ENCODE data around the gene GPR157. TPM values are rescaled to one million over a fixed set of nuclear protein-coding genes. Genes with fewer than 3 reads are reported as not detected.
"Not testable (repeated sequence)": the region's sequence is repeated elsewhere in the genome, so short reads cannot be mapped to it uniquely, and the experiment has no call there.

GPR157 gene
- total and polyA plus RNA-seq, 2 experiments from 2014 or later, result 0.81 to 3.9 TPM

DNA sequence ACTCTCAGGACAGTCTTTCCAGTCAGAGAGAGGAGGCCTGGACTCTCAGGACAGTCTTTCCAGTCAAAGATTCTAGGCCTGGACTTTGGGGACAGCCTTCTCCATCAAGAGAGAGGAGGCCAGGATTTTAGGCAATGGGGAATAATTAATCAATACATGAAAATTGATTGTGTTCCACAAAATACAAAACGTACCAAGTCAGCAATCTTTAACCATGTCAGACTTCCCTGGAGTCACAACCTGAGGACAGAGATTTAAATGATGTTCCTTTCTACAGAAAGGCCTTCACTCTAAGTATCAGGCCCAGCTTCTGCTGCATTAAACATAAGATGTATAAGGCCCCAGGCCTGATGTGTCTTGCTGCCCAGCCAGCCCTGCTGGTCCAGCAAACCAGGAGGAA is 27.0 kb upstream of the GPR157 start:
- no peak overlapping the region for H3K27ac Mint-ChIP-seq
- H3K9me3 Mint-ChIP-seq, result no peaks in the 10 kb centered on the region
- Histone ChIP-seq H3K27ac (ENCODE audit: low read depth) (no peak overlapping the region), H3K36me3 (ENCODE audit: insufficient read depth) (no peaks in the 10 kb centered on the region), H3K27me3 (ENCODE audit: insufficient read depth) (no peaks in the 10 kb centered on the region), H3K9me2 (ENCODE audit: insufficient read depth) (no peaks in the 10 kb centered on the region), H3K4me3 (no peak overlapping the region), H3K4me2 (no peak overlapping the region), H3K4me1 (ENCODE audit: insufficient read depth) (no peaks in the 10 kb centered on the region), H2AFZ (no peak overlapping the region), H3F3A (replicated peaks; ENCODE audit: low read depth) (no peaks in the 10 kb centered on the region), H4K20me1 (replicated peaks; ENCODE audit: insufficient read depth) (peaks cover 22% of the 10 kb centered on the region), H3K79me2 (replicated peaks; ENCODE audit: insufficient read depth) (peaks cover 66% of the 10 kb centered on the region)
- DNase-seq (ENCODE audit: low spot score) (no peak), ATAC-seq (no peak)
- H3K4me3 Mint-ChIP-seq, result no peak overlapping the region
- no peak for TF ChIP-seq CREB1 (CRISPR knock-in tag; IDR thresholded peaks at IDR 0.05; ENCODE audit: low read depth)
- no peak for TF ChIP-seq NANOG (IDR thresholded peaks at IDR 0.05; ENCODE audit: borderline replicate concordance)
- no peak for TF ChIP-seq EZH2phosphoT487 (IDR thresholded peaks at IDR 0.05; ENCODE audit: unreplicated experiment)
- no peak for TF ChIP-seq STAT1 (IDR thresholded peaks at IDR 0.05; ENCODE audit: unreplicated experiment)
- no peak for TF ChIP-seq EZH2 (IDR thresholded peaks at IDR 0.05; ENCODE audit: low read depth, unreplicated experiment)
- TF ChIP-seq, protein P1, sequence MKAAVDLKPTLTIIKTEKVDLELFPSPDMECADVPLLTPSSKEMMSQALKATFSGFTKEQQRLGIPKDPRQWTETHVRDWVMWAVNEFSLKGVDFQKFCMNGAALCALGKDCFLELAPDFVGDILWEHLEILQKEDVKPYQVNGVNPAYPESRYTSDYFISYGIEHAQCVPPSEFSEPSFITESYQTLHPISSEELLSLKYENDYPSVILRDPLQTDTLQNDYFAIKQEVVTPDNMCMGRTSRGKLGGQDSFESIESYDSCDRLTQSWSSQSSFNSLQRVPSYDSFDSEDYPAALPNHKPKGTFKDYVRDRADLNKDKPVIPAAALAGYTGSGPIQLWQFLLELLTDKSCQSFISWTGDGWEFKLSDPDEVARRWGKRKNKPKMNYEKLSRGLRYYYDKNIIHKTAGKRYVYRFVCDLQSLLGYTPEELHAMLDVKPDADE (IDR thresholded peaks at IDR 0.05), result no peak
- no peak for TF ChIP-seq JUNB (IDR thresholded peaks at IDR 0.05; ENCODE audit: unreplicated experiment)
- TF ChIP-seq, protein P2, sequence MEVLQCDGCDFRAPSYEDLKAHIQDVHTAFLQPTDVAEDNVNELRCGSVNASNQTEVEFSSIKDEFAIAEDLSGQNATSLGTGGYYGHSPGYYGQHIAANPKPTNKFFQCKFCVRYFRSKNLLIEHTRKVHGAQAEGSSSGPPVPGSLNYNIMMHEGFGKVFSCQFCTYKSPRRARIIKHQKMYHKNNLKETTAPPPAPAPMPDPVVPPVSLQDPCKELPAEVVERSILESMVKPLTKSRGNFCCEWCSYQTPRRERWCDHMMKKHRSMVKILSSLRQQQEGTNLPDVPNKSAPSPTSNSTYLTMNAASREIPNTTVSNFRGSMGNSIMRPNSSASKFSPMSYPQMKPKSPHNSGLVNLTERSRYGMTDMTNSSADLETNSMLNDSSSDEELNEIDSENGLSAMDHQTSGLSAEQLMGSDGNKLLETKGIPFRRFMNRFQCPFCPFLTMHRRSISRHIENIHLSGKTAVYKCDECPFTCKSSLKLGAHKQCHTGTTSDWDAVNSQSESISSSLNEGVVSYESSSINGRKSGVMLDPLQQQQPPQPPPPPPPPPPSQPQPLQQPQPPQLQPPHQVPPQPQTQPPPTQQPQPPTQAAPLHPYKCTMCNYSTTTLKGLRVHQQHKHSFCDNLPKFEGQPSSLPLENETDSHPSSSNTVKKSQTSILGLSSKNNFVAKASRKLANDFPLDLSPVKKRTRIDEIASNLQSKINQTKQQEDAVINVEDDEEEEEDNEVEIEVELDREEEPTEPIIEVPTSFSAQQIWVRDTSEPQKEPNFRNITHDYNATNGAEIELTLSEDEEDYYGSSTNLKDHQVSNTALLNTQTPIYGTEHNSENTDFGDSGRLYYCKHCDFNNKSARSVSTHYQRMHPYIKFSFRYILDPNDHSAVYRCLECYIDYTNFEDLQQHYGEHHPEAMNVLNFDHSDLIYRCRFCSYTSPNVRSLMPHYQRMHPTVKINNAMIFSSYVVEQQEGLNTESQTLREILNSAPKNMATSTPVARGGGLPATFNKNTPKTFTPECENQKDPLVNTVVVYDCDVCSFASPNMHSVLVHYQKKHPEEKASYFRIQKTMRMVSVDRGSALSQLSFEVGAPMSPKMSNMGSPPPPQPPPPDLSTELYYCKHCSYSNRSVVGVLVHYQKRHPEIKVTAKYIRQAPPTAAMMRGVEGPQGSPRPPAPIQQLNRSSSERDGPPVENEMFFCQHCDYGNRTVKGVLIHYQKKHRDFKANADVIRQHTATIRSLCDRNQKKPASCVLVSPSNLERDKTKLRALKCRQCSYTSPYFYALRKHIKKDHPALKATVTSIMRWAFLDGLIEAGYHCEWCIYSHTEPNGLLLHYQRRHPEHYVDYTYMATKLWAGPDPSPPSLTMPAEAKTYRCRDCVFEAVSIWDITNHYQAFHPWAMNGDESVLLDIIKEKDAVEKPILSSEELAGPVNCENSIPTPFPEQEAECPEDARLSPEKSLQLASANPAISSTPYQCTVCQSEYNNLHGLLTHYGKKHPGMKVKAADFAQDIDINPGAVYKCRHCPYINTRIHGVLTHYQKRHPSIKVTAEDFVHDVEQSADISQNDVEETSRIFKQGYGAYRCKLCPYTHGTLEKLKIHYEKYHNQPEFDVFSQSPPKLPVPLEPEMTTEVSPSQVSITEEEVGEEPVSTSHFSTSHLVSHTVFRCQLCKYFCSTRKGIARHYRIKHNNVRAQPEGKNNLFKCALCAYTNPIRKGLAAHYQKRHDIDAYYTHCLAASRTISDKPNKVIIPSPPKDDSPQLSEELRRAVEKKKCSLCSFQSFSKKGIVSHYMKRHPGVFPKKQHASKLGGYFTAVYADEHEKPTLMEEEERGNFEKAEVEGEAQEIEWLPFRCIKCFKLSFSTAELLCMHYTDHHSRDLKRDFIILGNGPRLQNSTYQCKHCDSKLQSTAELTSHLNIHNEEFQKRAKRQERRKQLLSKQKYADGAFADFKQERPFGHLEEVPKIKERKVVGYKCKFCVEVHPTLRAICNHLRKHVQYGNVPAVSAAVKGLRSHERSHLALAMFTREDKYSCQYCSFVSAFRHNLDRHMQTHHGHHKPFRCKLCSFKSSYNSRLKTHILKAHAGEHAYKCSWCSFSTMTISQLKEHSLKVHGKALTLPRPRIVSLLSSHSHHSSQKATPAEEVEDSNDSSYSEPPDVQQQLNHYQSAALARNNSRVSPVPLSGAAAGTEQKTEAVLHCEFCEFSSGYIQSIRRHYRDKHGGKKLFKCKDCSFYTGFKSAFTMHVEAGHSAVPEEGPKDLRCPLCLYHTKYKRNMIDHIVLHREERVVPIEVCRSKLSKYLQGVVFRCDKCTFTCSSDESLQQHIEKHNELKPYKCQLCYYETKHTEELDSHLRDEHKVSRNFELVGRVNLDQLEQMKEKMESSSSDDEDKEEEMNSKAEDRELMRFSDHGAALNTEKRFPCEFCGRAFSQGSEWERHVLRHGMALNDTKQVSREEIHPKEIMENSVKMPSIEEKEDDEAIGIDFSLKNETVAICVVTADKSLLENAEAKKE (CRISPR knock-in tag; IDR thresholded peaks at IDR 0.05), result no peak
- peaks cover 7% of the 10 kb centered on the region for H3K27me3 Mint-ChIP-seq (ENCODE audit: insufficient read depth, low read depth, poor library complexity)
- peaks cover 17% of the 10 kb centered on the region; the same call in 2 of the 3 replicates for H3K36me3 Mint-ChIP-seq (ENCODE audit: low read depth)
- no peaks in the 10 kb centered on the region for H3K4me1 Mint-ChIP-seq

DNA sequence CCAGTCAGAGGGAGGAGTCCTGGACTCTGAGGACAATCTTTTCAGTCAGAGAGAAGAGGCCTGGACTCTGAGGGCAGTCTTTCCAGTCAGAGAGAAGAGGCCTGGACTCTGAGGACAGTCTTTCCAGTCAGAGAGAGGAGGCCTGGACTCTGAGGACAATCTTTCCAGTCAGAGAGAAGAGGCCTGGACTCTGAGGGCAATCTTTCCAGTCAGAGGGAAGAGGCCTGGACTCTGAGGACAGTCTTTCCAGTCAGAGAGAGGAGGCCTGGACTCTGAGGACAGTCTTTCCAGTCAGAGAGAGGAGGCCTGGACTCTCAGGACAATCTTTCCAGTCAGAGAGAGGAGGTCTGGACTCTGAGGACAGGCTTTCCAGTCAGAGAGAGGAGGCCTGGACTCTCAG is 26.5 kb upstream of the GPR157 start:
- H3K4me2 ChIP-seq; H3K4me1 Mint-ChIP-seq; H3K4me3 Mint-ChIP-seq; H3K9me3 Mint-ChIP-seq; H3K27ac ChIP-seq (ENCODE audit: low read depth); H3K4me3 ChIP-seq; H3K27me3 ChIP-seq (ENCODE audit: insufficient read depth); H3K4me1 ChIP-seq (ENCODE audit: insufficient read depth); H2AFZ ChIP-seq; H3F3A ChIP-seq (replicated peaks; ENCODE audit: low read depth); H3K9me2 ChIP-seq (ENCODE audit: insufficient read depth); H3K27me3 Mint-ChIP-seq (ENCODE audit: insufficient read depth, low read depth, poor library complexity); ATAC-seq; H3K27ac Mint-ChIP-seq; DNase-seq (ENCODE audit: low spot score); H3K36me3 ChIP-seq (ENCODE audit: insufficient read depth): not testable (repeated sequence)
- H3K79me2 ChIP-seq (replicated peaks; ENCODE audit: insufficient read depth), result peaks cover 62% of the 10 kb centered on the region
- H3K36me3 Mint-ChIP-seq (ENCODE audit: low read depth), result peaks cover 19% of the 10 kb centered on the region; the same call in 2 of the 3 replicates
- H4K20me1 ChIP-seq (replicated peaks; ENCODE audit: insufficient read depth), result peaks cover 19% of the 10 kb centered on the region
